Stimulated activated naive CD4-positive, alpha-beta T cell treated with Interleukin-2 at 50 U/mL for 16 hours (primary cell): ENCODE results near the gene ENO4.

Source experiments
- DNase-seq: peaks from one replicate; lab custom pipeline; 2025; lab: John Stamatoyannopoulos, UW

ENO4 gene

GRCh38 chr10:116849248-116850057 is at the start of gene ENO4:
Gene ENO4 (plus strand): TSS chr10:116849499. CDS start chr10:116849567, 68 bp downstream.
- DNase-seq = no peak

GRCh38 chr10:116800286-116800929 is 48.9 kb upstream of the ENO4 start:
- DNase-seq = no peak

- DNase-seq = no peak
Observed at GRCh38 chr10:116801658-116802057, 47.6 kb upstream of the ENO4 start.

- DNase-seq = no peak
Observed at GRCh38 chr10:116802474-116802873, 46.8 kb upstream of the ENO4 start.

- no peak for DNase-seq
Observed at GRCh38 chr10:116802876-116803275, 46.4 kb upstream of the ENO4 start.

GRCh38 chr10:116803451-116804249 is 45.6 kb upstream of the ENO4 start:
- no peak for DNase-seq

- no peak for DNase-seq
Observed at GRCh38 chr10:116808706-116809105, 40.6 kb upstream of the ENO4 start.

GRCh38 chr10:116809483-116810119 is 39.7 kb upstream of the ENO4 start:
- no peak for DNase-seq

GRCh38 chr10:116810120-116810500 is 39.2 kb upstream of the ENO4 start:
- no peak for DNase-seq

- no peak for DNase-seq
Observed at GRCh38 chr10:116810895-116811294, 38.4 kb upstream of the ENO4 start.

GRCh38 chr10:116811691-116812090 is 37.6 kb upstream of the ENO4 start:
- DNase-seq = no peak

GRCh38 chr10:116815641-116816415 is 33.5 kb upstream of the ENO4 start:
- DNase-seq = no peak

GRCh38 chr10:116817178-116817577 is 32.1 kb upstream of the ENO4 start:
- DNase-seq = no peak

GRCh38 chr10:116817780-116818343 is 31.4 kb upstream of the ENO4 start:
- DNase-seq = no peak

GRCh38 chr10:116819999-116820677 is 29.2 kb upstream of the ENO4 start:
- no peak for DNase-seq

- no peak for DNase-seq
Observed at GRCh38 chr10:116825901-116826300, 23.4 kb upstream of the ENO4 start.

GRCh38 chr10:116826803-116827202 is 22.5 kb upstream of the ENO4 start:
- no peak for DNase-seq

GRCh38 chr10:116827214-116827671 is 22.1 kb upstream of the ENO4 start:
- no peak for DNase-seq

- DNase-seq = no peak
Observed at GRCh38 chr10:116828116-116828515, 21.2 kb upstream of the ENO4 start.

GRCh38 chr10:116829711-116830110 is 19.6 kb upstream of the ENO4 start:
- no peak for DNase-seq
